ENCODE results near the gene CISD3. TPM values are rescaled to one million over a fixed set of nuclear protein-coding genes. Genes with fewer than 3 reads are reported as not detected.

The CISD3 gene
- total RNA-seq, 3 donors from 2014 or later = 8.9 to 15.0 (median 12.5) TPM

GRCh38 chr17:38711792-38712571 lies 18.2 kb upstream of the CISD3 start:
- intact Hi-C loops (cut with DNase I; ENCODE audit: low total_unique reads) = no loop called here
- Histone ChIP-seq H3K9me3 (no peaks in the 10 kb centered on the region), H3K27ac (no peak overlapping the region), H3K4me3 (no peak overlapping the region), H3K36me3 (peaks cover 23% of the 10 kb centered on the region), H3K27me3 (no peaks in the 10 kb centered on the region), H3K4me1 (no peaks in the 10 kb centered on the region)
- TF ChIP-seq POLR2AphosphoS5 (IDR thresholded peaks at IDR 0.05) (no peak), POLR2A (IDR thresholded peaks at IDR 0.05) (no peak)
- TF ChIP-seq, protein P1, sequence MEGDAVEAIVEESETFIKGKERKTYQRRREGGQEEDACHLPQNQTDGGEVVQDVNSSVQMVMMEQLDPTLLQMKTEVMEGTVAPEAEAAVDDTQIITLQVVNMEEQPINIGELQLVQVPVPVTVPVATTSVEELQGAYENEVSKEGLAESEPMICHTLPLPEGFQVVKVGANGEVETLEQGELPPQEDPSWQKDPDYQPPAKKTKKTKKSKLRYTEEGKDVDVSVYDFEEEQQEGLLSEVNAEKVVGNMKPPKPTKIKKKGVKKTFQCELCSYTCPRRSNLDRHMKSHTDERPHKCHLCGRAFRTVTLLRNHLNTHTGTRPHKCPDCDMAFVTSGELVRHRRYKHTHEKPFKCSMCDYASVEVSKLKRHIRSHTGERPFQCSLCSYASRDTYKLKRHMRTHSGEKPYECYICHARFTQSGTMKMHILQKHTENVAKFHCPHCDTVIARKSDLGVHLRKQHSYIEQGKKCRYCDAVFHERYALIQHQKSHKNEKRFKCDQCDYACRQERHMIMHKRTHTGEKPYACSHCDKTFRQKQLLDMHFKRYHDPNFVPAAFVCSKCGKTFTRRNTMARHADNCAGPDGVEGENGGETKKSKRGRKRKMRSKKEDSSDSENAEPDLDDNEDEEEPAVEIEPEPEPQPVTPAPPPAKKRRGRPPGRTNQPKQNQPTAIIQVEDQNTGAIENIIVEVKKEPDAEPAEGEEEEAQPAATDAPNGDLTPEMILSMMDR (IDR thresholded peaks at IDR 0.05) = no peak
- DNase-seq (ENCODE audit: low spot score in 2 of 2) = no peak

DNA sequence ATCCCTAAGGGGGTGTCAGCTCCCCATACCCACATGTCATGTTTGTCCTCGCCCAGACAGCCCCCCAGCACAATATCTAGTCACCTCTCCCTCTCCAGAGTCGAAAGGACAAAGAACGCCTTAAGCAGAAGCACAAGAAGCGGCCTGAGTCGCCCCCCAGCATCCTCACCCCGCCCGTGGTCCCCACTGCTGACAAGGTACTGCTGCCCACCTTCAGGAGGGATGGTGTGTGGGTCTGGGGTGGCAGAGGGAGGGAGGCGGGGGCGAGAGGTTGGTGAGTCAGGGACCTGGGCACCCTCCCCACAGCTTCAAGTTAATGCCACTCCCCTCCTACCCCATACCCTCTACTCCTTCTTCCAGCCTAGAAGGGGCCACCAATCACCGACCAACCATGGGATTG lies 17.5 kb upstream of the CISD3 start:
- DNase-seq (ENCODE audit: low spot score in 2 of 2) = no peak
- H3K4me1 ChIP-seq = no peaks in the 10 kb centered on the region
- no peaks in the 10 kb centered on the region for H3K9me3 ChIP-seq
- H3K4me3 ChIP-seq = no peak overlapping the region
- no peaks in the 10 kb centered on the region for H3K27me3 ChIP-seq
- H3K27ac ChIP-seq = no peak overlapping the region
- intact Hi-C loops (cut with DNase I; ENCODE audit: low total_unique reads) = no loop called here
- peaks cover 23% of the 10 kb centered on the region for H3K36me3 ChIP-seq
- TF ChIP-seq, protein P1 (IDR thresholded peaks at IDR 0.05) = no peak
- no peak for TF ChIP-seq POLR2A (IDR thresholded peaks at IDR 0.05)
- no peak for TF ChIP-seq POLR2AphosphoS5 (IDR thresholded peaks at IDR 0.05)

DNA sequence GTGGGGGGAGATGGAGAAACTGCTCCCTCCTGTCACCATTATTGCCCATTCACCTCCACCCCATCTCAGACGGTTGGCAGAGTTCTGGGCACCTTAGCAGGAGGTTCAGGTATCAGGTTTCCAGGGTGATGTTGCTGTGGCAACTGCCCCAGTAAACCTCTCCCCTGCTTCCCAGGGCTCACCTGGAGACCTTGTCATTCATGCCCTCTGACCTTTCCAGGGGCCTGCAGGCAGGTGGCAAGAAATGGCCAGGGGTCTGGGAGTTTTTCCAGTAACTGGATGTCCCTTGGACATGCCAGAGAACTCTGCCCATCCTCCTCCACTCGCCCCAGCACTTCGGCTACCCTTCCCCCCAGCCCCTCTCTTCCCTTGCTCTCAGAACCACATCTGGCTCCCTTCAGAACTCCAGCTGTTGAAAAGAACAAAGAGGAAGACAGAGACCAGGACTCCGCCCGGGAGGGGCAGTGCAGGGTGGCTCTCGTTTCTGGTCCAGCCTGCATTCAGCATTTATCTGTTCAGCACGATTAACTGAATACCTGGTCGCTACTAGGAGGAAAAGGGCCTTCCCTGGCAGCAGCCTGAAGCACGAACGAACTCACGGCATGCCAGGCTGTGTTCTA lies 16.6 kb upstream of the CISD3 start:
- H3K9me3 ChIP-seq = no peaks in the 10 kb centered on the region
- H3K36me3 ChIP-seq = peaks cover 23% of the 10 kb centered on the region
- TF ChIP-seq, protein P1 (IDR thresholded peaks at IDR 0.05) = no peak
- no peak for TF ChIP-seq POLR2AphosphoS5 (IDR thresholded peaks at IDR 0.05)
- TF ChIP-seq POLR2A (IDR thresholded peaks at IDR 0.05) = no peak
- no peak for DNase-seq (ENCODE audit: low spot score in 2 of 2)
- no peak overlapping the region for H3K27ac ChIP-seq
- H3K4me3 ChIP-seq = no peak overlapping the region
- intact Hi-C loops (cut with DNase I; ENCODE audit: low total_unique reads) = no loop called here
- no peaks in the 10 kb centered on the region for H3K4me1 ChIP-seq
- H3K27me3 ChIP-seq = no peaks in the 10 kb centered on the region

GRCh38 chr17:38715216-38715943 lies 14.8 kb upstream of the CISD3 start:
- TF ChIP-seq, protein P1 (IDR thresholded peaks at IDR 0.05) = no peak
- TF ChIP-seq POLR2AphosphoS5 (IDR thresholded peaks at IDR 0.05) = no peak
- no peak for TF ChIP-seq POLR2A (IDR thresholded peaks at IDR 0.05)
- Histone ChIP-seq H3K4me1 (no peaks in the 10 kb centered on the region), H3K36me3 (peaks cover 19% of the 10 kb centered on the region), H3K27ac (no peak overlapping the region), H3K9me3 (no peaks in the 10 kb centered on the region), H3K27me3 (no peaks in the 10 kb centered on the region), H3K4me3 (no peak overlapping the region)
- intact Hi-C loops (cut with DNase I; ENCODE audit: low total_unique reads) = no loop called here
- no peak for DNase-seq (ENCODE audit: low spot score in 2 of 2)
